Measurements from ENCODE around the gene VCPKMT. TPM values are rescaled to one million over a fixed set of nuclear protein-coding genes. Genes with fewer than 3 reads are reported as not detected.
"Not testable (repeated sequence)": the region's sequence is repeated elsewhere in the genome, so short reads cannot be mapped to it uniquely, and the experiment has no call there.

The VCPKMT gene
- polyA plus RNA-seq, 12 donors = 7.6 to 14.4 (median 11.4) TPM; not detected in 1

DNA sequence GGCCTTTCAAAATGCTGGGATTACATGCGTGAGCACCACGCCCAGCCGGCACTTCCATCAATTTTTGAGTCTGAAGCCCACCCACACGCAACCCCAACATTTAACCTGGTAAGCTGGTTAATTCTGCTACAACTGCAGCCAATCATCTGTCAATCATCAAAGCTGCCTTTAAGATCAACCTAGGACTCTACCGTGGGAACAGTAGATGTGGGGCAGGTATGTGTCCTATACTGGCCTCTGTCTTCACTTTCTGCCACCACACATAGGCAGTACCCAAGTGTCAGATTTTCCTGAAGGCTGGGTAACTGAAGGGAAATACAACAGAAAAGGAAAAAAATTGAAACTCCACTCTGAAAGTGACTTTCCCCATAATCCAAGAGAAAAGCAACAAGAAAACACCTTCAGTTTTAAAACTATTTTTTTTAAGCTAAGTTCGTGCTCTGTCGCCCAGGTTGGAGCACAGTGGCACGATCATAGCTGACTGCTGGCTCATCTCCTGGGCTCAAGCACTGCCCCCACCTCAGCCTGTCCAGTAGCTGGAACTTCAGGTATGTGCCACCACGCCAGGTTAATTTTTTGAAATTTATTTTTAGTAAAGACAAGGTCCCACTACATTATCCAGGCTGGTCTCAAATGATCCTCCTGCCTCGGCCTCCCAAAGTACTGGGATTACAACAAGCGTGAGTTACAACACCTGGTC is 22.2 kb downstream of the VCPKMT start:
- DNase-seq = no peak

GRCh38 chr14:50093496-50093895 is 22.9 kb downstream of the VCPKMT start:
- no peak for DNase-seq

DNA sequence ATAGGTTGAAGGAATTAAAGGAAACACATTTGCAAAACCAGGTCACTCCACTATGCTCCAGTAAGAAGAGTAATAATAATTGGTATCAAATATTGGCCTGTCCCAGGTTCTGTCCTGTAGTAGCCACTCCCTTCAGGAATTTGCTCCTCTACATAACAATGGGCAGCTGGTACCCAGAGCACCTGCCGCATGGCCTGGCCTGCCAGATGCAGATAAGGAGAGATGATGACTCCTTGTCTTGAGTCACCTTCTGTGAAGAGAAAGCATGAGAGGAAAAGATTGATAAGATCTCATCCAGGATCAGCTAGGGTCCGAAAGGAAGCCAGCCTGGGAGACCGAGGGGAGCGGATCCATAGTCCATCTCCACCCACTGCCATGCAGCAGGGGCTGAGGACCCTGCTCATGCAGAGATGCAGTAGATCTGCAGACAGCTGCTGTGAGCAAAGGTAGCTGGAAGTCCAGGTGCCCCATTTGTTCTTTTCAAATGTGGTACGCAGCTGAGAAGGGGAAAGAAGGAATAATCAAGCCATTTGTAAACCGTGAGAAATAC is 24.3 kb downstream of the VCPKMT start:
- no peak for DNase-seq

- no peak for DNase-seq
These were observed 25.0 kb downstream of the VCPKMT start for GRCh38 chr14:50091240-50091913.

DNA sequence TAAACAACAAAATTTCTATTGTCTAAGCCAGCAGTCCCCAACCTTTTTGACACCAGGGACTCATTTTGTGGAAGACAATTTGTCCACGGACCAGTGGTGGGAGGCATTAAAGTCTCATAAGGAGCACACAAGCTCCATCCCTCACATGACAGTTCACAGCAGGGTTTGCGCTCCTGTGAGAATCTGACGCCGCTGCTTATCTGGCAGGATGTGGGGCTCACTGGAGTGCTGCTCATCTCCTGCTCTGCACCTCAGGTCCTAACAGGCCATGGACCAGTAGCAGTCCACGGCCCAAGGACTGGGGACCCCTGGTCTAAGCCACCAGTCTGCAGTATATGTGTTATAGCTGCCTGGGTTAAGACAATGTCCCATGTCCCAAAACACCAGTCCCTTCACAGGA is 27.2 kb downstream of the VCPKMT start:
- DNase-seq = no peak

DNA sequence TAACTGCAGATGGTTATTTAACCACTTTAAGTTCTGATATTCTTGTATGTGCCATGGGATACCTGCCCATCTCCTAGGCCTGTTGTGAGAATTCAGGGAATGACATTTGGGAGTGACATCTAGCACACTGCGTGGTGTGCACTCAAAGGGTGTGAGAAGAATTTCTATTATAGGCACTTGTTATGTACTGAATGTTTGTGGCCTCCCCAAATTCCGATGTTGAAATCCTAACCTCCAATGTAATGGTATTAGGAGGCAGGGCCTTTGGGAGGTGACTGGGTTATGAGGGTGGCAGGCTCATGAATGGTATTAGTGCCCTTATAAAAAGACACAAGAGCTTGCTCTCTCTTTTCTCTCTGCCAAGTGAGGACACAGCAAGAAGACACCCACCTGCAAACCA is 27.6 kb downstream of the VCPKMT start:
- DNase-seq = no peak

GRCh38 chr14:50088117-50088515 is 28.3 kb downstream of the VCPKMT start:
- no peak for DNase-seq

- no peak for DNase-seq
These were observed 28.8 kb downstream of the VCPKMT start for GRCh38 chr14:50087341-50088116.

DNA sequence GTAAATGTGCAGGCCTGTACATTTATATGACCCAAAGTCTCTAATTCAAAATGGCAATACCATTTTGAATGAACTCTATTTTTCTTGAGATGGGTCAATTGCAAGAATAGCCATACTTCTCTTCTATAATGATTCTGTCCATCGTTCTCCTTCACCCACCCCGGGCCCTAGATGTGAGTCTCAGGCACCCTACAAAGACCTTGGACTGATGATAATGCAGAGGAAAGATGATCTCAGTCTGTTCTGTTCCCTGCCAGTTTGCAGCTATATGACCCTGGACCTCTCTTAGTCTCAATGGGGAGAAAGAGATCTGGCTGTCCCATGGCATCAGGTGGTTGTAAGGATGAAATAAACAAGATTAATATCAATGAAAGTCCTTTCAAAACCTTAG is 30.1 kb downstream of the VCPKMT start:
- no peak for DNase-seq

DNA sequence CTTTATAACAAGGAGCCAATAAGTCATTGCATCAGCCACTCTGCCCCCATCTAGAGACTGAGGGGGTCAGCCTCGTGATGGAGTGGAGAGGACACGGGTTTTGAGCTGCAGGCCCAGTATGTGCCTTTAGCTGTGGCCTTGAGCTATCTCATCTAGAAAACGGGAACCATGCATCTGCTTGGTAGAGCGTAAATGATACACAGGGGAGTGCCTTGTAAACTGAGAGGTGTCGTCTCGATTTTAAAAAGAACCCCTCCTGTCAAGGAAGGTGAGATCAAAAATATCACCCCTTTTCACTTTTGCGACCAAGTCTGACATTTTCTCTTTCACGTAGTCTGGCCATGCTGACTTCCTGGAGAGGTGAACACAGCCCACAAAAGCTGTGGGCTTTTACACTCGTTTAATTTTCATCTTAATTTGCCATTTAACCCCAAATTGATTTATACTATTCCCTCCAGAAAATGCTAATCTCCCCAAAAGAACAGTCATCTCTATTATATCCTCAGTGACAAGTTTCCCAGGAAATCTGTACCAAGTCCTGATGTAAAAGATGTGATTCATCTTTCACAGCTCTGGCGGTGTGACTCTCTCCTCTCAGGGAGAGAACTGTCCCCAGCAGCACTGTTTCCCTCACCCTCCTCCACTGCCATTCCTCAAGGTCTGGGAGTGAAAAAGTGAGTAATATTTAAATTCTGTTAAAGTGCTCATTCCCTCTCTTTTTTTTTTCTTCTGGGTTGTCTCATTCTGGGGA is 30.6 kb downstream of the VCPKMT start:
- DNase-seq = no peak

GRCh38 chr14:50084666-50085065 is 31.7 kb downstream of the VCPKMT start:
- DNase-seq = no peak

DNA sequence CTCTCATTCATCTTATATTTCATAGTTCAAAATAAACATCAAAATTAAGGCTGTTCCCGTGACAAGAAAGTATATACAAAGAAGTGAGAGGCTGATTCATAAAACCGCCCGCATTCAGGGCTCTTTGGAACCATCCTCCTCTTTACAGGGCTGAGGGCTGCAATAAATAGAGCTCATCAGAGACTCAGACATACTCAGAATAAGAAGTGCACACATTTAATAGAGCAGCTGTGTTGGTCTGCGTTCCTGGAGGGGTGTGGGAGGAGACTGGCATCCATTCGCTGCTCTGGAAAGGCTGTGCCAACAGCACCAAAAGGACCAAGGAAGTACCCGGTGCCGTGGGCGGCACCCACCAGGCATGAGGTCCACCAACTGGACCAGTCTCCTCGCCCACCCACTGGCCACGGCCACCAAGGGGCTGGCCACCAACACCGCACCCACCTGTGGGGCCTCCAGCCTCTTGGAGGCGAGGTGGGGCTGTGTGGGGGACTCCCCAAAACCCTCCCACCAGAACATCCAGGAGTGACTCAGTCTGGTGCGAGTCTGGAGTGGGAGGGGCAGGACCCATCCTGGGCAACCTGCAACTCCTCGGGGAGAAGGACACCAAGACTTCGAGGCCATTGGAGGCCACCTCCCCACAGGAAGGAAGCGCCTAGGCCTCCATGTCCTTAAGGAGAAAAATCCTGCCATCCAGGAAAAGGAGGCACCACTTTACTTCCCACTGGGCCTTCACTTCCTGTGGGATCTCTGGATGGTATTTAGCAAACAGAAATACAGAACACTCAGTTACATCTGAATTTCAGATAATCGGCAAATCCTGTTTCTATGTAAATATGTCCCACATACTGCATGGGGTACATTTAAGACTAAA is 32.7 kb downstream of the VCPKMT start:
- DNase-seq = no peak

DNA sequence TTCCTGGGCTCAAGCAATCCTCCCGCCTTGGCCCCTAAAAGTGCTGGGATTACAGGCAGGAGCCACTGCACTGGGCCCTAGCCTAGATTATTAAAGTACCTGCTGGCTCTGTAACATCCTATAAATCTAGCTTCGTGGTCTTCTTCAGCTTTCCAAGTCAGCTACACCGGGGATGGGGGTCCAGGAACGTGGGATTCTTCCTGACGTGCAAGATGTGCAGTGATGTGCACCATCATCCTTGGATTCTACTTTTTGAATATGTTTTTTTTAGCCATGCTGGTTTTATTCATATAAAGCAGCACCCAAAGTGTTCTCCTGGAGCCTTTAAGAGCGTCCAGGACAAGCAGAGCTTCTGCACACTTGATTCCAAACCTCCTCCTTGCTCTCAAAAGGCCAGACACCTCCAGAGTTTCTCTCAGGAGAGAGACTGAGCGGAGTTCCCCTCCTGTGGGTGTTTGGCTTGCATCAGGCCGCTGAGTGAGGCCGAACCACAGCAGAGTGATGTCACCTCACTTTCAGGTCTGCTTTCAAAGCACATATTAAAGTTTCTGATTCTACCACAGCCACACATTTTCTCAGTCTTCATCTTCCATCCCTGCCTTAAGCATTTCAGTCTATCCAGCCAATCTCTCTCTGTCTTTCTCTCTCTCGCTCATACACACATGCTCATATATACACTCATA is 33.4 kb downstream of the VCPKMT start:
- DNase-seq = no peak

DNA sequence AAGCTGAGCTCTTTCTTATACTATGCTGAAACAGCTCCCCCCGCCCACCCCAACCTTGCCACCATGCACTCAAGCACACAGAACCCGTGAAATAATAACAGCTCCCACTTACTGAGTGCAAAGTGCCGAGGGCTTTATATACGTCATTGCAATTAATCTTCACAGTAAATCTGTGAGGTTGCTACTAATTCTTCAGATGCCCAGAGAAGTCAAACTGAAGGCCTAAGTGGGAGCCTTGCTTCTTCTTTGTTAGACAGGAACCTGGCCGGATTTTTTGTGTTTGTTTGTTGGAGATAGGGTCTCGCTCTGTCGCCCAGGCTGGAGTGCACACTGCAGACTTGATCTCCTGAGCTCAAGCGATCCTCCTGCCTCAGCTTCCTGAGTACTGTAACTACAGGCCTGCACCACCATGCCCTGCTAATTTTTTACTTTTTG is 34.0 kb downstream of the VCPKMT start:
- no peak for DNase-seq

DNA sequence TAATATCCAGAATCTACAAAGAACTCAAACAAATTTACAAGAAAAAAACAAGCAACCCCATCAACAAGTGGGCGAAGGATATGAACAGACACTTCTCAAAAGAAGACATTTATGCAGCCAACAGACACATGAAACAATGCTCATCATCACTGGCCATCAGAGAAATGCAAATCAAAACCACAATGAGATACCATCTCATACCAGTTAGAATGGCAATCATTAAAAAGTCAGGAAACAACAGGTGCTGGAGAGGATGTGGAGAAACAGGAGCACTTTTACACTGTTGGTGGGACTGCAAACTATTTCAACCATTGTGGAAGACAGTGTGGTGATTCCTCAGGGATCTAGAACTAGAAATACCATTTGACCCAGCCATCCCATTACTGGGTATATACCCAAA is 37.3 kb downstream of the VCPKMT start:
- not testable (repeated sequence) for DNase-seq

DNA sequence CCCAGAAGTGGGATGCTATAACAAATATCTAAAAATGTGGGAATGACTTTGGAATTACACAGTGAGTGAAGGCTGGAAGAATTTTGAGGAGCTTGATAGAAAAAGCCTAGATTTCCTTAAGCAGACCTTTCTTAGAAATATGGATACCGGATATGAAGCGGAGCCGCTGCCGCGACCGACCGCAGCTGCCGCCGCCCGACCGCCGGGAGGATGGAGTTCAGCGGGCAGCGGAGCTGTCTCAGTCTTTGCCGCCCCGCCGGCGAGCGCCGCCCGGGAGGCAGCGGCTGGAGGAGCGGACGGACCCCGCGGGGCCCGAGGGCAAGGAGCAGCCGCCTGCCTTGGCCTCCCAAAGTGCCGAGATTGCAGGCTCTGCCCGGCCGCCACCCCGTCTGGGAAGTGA is 42.7 kb downstream of the VCPKMT start:
- not testable (repeated sequence) for DNase-seq

- DNase-seq = no peak
These were observed 44.0 kb downstream of the VCPKMT start for GRCh38 chr14:50072395-50072794.

DNA sequence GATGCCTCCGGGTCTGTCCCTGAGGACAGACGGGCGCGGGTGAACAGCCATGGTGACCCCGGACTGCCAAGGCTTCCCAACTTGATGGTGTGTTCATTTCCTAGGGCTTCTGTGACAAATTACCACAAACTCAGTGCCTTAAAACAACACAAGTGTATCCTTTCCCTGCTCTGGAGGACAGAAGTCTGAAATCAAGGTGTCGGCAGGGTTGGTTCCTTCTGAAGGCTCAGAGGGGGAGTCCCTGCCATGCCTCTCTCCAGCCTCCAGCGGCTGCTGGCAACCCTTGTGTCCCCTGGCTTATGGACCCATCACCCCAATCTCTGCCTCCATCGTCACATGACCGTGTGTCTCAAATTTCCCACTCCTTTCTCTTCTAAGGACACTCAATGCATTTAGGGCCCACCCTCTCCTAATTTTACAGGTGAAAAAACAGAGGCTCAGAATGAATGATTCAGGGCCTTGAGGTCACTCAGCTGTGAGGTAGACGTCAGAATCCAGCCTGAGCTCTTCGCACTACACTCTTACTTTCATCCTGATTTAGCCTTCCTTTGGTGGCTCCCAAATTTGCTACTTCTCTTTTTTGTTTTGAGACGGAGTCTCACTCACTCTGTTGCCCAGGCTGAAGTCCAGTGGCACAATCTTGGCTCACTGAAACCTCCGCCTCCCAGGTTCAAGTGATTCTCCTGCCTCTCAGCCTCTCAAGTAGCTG is 45.4 kb downstream of the VCPKMT start:
- DNase-seq = no peak

DNA sequence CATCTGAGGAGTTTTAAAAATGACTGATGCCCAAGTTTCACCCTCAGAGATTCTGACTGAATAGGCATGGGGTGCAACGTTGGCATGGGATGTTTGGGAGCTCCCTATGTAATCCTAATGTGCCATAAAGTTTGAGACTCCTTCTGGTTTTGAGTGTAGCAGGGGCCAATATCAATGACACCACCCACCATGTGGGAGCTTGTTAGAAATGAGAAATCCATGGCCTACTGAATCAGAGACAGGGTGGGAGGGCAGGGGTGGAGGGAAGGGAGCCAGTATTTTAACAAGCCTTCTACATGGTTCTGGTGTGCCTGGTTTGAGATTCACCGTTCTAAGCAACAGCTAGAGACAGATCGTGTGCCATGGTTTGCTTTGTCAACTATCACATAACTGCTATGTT is 46.1 kb downstream of the VCPKMT start:
- DNase-seq = no peak

GRCh38 chr14:50069325-50069724 is 47.0 kb downstream of the VCPKMT start:
- no peak for DNase-seq
